OCI-LY7 (cell line): Measurements from ENCODE around the gene CTCF. TPM values are rescaled to one million over a fixed set of nuclear protein-coding genes. Genes with fewer than 3 reads are reported as not detected.
A peak's percentile ranks its signal among the peaks of the same experiment; 100 is the strongest.

ENCODE experiments used
- BruUV-seq: library from RNA; stranded (reverse); fragments of 400-500 nt; replicated peaks from 2 replicates; lab custom pipeline; 2021; lab: Mats Ljungman, UMichigan
- CTCF ChIA-PET: fragments of 300-600 bp; sonication (Branson Sonifier 250); formaldehyde crosslinking; loops from one replicate; lab custom pipeline; 2022; ENCODE audit warnings: antibody characterized with exemption; ENCODE audit not compliant: unreplicated experiment; lab: Charles Lee
- POLR2A ChIA-PET: fragments of 300-600 bp; sonication (Branson Sonifier 250); formaldehyde crosslinking; loops from one replicate; lab custom pipeline; 2022; ENCODE audit warnings: antibody characterized with exemption; lab: Charles Lee
- DNase-seq: peaks from one replicate; pipeline ENCODE4 v3.0.0-alpha.2; 2015; ENCODE audit warnings: low spot score
- H2AFZ ChIP-seq: fragments of 200-600 bp; sonication (generic), shearing (Covaris generic); 2 replicates; pipeline ENCODE4 v1.6.1; 2014; ENCODE audit warnings: mild to moderate bottlenecking, antibody characterized with exemption, low read length, moderate library complexity
- H3K27ac ChIP-seq: fragments of 200-600 bp; sonication (generic); 2 replicates; pipeline ENCODE4 v1.5.1; 2014; ENCODE audit warnings: mixed run types, low read depth, mild to moderate bottlenecking, moderate library complexity, low read length, inconsistent platforms; ENCODE audit not compliant: poor library complexity, severe bottlenecking
- H3K36me3 ChIP-seq: fragments of 200-600 bp; sonication (generic); 2 replicates; pipeline ENCODE4 v1.6.1; 2014; ENCODE audit warnings: mild to moderate bottlenecking, antibody characterized with exemption, low read length, moderate library complexity, mixed read lengths; ENCODE audit not compliant: insufficient read depth
- H3K4me1 ChIP-seq: fragments of 200-600 bp; sonication (generic); 2 replicates; pipeline ENCODE4 v1.5.1; 2014; ENCODE audit warnings: mild to moderate bottlenecking, low read length; ENCODE audit not compliant: insufficient read depth, poor library complexity, severe bottlenecking
- H3K4me2 ChIP-seq: fragments of 200-600 bp; sonication (generic); 2 replicates; pipeline ENCODE4 v1.6.1; 2014; ENCODE audit warnings: mild to moderate bottlenecking, low read length
- H3K4me3 ChIP-seq: fragments of 200-600 bp; sonication (generic); 2 replicates; pipeline ENCODE4 v1.5.1; 2014; ENCODE audit warnings: mild to moderate bottlenecking, low read depth, low read length; ENCODE audit not compliant: poor library complexity, severe bottlenecking
- H3K79me2 ChIP-seq: fragments of 200-600 bp; sonication (generic); 2 replicates; pipeline ENCODE4 v1.6.1; 2016; ENCODE audit warnings: low read depth, mild to moderate bottlenecking, low read length, moderate library complexity, mixed read lengths; ENCODE audit not compliant: insufficient read depth
- H3K9me2 ChIP-seq: fragments of 200-600 bp; sonication (generic); 2 replicates; pipeline ENCODE4 v1.6.1; 2016; ENCODE audit warnings: mild to moderate bottlenecking, low read length, mixed read lengths; ENCODE audit not compliant: insufficient read depth
- H3K9me3 ChIP-seq: fragments of 200-600 bp; sonication (generic); 2 replicates; pipeline ENCODE4 v1.6.1; 2014; ENCODE audit warnings: mild to moderate bottlenecking, mixed run types, low read length, mixed read lengths
- H4K20me1 ChIP-seq: fragments of 200-600 bp; sonication (generic); 2 replicates; pipeline ENCODE4 v1.6.1; 2014; ENCODE audit warnings: mild to moderate bottlenecking, antibody characterized with exemption, low read length, moderate library complexity, mixed read lengths; ENCODE audit not compliant: insufficient read depth
- EZH2phosphoT487 ChIP-seq: fragments of 200-600 bp; sonication (generic); IDR thresholded peaks from 2 replicates; pipeline ENCODE4 v1.6.1; 2018; ENCODE audit warnings: low read depth, borderline replicate concordance, mild to moderate bottlenecking, mixed run types, antibody characterized with exemption, low read length, moderate library complexity, mixed read lengths
- intact Hi-C: fragments of 100-400 bp; cut with micrococcal nuclease; formaldehyde crosslinking; loops from one replicate; pipeline ENCODE4 v1.10.0; 2022; ENCODE audit not compliant: unreplicated experiment
- total RNA-seq, 2 experiments: library from RNA; depleted of rRNA in 1 of 2; stranded (reverse); fragments of >200 nt in 1 of 2; shearing (Covaris generic) in 1 of 2; gene quantifications; 2 replicates each; pipeline ENCODE4 v1.2.3, GENCODE V29; 2014 to 2022
- TF ChIP-seq, protein P1 (sequence below): fragments of 200-600 bp; sonication (generic); conservative IDR thresholded peaks from 2 replicates; pipeline ENCODE4 v1.5.1; 2014; ENCODE audit warnings: mild to moderate bottlenecking, antibody characterized with exemption, low read length, moderate library complexity, mixed read lengths

CTCF gene
- total RNA-seq, 2 experiments from 2014 or later = 70.6 to 83.5 TPM

DNA sequence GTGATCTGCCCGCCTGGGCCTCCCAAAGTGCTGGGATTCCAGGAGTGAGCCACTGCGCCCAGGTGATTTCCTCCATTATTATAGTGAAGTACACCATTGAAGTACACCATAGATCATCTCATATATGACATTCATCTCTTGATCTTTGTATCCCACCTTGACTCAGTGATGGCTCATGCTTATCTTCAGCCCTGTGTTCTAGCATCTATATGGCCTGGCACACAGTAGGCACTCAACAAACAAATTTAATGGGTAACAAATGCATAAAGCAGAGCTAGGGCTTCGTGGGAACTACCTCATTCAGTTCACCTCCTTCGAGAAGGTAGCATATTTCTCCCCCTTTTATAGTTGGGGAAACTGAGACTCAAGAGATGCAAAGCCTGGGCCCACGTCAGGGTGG, 103.3 kb downstream of the CTCF start:
- Histone ChIP-seq H3K27ac (no peak overlapping the region), H4K20me1 (no peaks in the 10 kb centered on the region), H3K9me2 (no peaks in the 10 kb centered on the region), H3K9me3 (no peaks in the 10 kb centered on the region), H3K4me3 (peak overlapping the region; percentile 69), H3K36me3 (no peaks in the 10 kb centered on the region), H3K4me2 (peak overlapping the region; percentile 93), H2AFZ (no peak overlapping the region), H3K4me1 (peaks cover 45% of the 10 kb centered on the region), H3K79me2 (no peaks in the 10 kb centered on the region)
- POLR2A ChIA-PET = no interaction called here
- intact Hi-C loops = no loop called here
- no peak for DNase-seq
- BruUV-seq = no TSS peak
- TF ChIP-seq, protein P1, sequence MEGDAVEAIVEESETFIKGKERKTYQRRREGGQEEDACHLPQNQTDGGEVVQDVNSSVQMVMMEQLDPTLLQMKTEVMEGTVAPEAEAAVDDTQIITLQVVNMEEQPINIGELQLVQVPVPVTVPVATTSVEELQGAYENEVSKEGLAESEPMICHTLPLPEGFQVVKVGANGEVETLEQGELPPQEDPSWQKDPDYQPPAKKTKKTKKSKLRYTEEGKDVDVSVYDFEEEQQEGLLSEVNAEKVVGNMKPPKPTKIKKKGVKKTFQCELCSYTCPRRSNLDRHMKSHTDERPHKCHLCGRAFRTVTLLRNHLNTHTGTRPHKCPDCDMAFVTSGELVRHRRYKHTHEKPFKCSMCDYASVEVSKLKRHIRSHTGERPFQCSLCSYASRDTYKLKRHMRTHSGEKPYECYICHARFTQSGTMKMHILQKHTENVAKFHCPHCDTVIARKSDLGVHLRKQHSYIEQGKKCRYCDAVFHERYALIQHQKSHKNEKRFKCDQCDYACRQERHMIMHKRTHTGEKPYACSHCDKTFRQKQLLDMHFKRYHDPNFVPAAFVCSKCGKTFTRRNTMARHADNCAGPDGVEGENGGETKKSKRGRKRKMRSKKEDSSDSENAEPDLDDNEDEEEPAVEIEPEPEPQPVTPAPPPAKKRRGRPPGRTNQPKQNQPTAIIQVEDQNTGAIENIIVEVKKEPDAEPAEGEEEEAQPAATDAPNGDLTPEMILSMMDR = no peak
- TF ChIP-seq EZH2phosphoT487 = no peak
- CTCF ChIA-PET = interaction anchor here (0.6 kb wide), 1 partner anchor 21 kb away, joined by 4 read pairs; the partner anchor contains the start of gene CARMIL2

DNA sequence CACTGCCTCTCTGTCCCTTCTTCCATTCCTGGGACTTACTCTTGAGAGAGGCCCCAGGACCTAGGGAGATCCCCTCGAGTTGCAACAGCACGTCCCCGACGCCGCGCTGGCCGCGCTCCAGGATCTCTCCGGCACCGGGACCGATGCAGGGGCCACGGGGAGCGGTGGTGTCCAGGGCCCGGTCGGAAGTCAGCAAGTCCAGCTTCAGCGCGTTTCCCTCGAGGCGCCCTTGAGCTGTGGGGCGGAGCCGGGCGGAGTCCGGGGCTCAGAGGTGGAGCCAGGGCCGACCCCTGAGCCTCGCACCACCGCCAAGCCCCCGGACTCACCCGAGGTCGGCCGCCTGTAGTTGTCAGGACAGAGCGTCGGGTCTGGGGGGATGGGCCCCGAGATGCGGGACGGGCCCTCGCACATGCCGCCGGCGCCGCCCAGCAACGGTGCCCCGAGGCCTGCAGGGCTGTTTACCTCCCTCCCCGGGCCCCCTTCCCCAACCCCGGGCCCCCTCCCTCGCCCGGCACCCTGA, 103.8 kb downstream of the CTCF start:
- Histone ChIP-seq H3K9me2 (no peaks in the 10 kb centered on the region), H3K4me2 (peak overlapping the region; percentile 93), H3K27ac (no peak overlapping the region), H3K4me1 (peaks cover 44% of the 10 kb centered on the region), H4K20me1 (no peaks in the 10 kb centered on the region), H3K79me2 (no peaks in the 10 kb centered on the region), H3K9me3 (no peaks in the 10 kb centered on the region), H2AFZ (peak overlapping the region; percentile 60; the same call in 1 of the 2 replicates), H3K4me3 (peak overlapping the region; percentile 69), H3K36me3 (no peaks in the 10 kb centered on the region)
- intact Hi-C loops = no loop called here
- CTCF ChIA-PET = interaction anchor here (0.6 to 1.8 kb wide), 2 partner anchors 21 to 146 kb away, joined by 4 to 6 read pairs; partner anchors contain the start of gene CARMIL2
- no TSS peak for BruUV-seq
- no peak for DNase-seq
- TF ChIP-seq, protein P1 = no peak
- POLR2A ChIA-PET = interaction anchor here (0.6 kb wide), 1 partner anchor 119 kb away, joined by 3 read pairs; no protein-coding TSS in a partner anchor
